GM12874 (cell line): ENCODE measurements around the gene CDH4.

ENCODE experiments used
- CTCF ChIP-seq: IDR thresholded peaks from 2 replicates; pipeline ENCODE4 v1.5.1; 2011; ENCODE audit warnings: low read depth, mild to moderate bottlenecking, control low read depth, low read length, moderate library complexity; ENCODE audit not compliant: insufficient read depth

Gene CDH4

DNA sequence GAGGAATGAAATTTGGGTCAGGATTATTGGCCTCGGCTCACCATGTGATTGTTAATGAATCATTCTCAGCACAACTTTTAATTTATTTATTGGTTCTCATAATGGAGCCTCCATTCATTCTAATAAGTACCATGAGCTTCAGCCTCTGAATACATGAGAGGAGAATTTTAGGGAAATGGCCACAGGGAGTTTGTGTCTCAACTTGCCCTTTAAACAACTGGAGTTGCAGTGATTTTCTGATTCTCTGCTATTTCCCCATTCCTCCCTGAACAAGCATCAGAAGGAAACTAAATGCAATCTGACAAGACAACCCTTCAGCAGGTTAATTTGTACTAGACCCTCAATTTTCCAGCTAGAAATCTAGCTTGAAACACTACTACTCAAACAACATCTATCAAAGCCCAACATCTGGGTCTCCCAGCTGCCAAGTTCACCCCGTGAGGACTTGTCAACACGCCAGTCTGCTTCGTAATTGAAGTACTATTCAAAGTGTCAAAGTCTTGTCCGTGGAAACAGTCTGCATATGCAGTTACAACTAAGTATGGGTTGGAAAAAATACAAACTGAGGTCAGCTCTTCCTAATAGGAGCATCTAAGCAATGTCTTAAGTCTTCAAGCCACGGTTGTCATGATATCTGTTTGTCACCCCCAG, 235.4 kb downstream of the CDH4 start:
- no peak for TF ChIP-seq CTCF

- no peak for TF ChIP-seq CTCF
Observed at GRCh38 chr20:61487997-61488371, 235.9 kb downstream of the CDH4 start.

- TF ChIP-seq CTCF = no peak
Observed at GRCh38 chr20:61490721-61491120, 238.7 kb downstream of the CDH4 start.

- no peak for TF ChIP-seq CTCF
Observed at GRCh38 chr20:61492065-61492464, 240.0 kb downstream of the CDH4 start.

- TF ChIP-seq CTCF = no peak
Observed at GRCh38 chr20:61493798-61494305, 241.8 kb downstream of the CDH4 start.

DNA sequence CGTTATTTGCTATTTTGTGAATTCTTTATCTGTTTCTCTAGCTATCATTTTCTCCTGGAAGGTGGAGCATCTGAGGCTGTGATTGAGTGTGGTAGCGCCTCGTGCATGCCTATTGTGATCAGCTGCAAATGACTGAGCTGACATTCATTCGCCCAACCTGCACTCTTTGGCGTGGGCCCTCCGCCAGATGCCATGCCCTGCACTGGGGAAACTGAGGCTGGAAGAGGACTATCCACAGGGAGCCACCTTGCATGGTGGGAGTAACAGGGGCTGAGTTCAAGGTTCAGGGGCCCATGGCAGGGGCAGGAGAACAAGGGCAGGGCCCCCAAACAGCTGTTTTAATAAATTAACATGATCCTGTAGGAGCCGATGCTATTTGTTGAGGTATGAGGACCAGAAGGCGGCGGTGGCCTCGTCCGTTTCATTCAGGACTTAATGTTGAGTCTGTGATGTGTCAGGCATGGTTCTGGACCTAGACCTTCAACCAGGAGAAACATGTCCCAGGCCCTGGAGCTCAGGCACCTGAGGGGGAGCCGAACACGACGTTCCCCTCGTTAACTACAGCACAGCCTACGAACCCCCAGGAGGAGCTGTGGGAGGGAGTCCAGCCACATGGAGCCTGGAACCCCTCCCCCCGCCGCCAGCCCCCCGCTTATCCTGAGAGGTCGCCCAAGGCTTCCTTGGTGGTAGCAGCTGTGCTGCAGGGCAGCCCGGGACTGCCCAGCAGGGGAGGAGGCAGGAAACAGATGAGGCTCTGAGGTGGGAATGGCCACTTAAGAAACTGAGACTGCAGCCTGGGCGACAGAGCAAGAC, 242.9 kb downstream of the CDH4 start:
- no peak for TF ChIP-seq CTCF

GRCh38 chr20:61497029-61497627, 245.1 kb downstream of the CDH4 start:
- no peak for TF ChIP-seq CTCF
